ENCODE data around the gene LMO7. TPM values are rescaled to one million over a fixed set of nuclear protein-coding genes. Genes with fewer than 3 reads are reported as not detected.

LMO7 gene
- total and polyA plus RNA-seq, 2 of the 4 experiments (the other 2 are of a cell fraction) = 266 to 367 TPM

DNA sequence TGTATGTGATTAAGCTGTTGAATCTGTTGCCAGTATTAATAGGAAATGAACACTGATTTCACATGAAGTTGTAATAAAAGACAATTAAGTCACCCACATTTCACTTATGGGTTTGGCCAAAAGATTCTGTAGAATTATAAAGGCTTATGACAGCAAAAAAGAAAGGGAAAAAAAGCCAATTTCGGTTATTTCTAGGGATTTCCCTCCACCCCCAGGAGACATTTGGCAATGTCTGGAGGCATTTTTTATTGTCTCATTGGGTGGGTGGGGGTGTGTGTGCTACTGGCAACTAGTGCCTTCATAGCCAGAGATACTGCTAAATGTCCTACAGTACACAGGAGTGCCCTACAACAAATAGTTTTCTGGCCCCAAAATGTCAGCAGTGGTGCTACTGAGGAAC lies 175.7 kb downstream of the LMO7 start:
- H3K4me3 ChIP-seq (ENCODE audit: insufficient read depth, low read depth, low read length) = no peak overlapping the region
- peaks cover 21% of the 10 kb centered on the region for H3K9me1 ChIP-seq (ENCODE audit: insufficient read depth, low read length)
- no peak overlapping the region for H3K9ac ChIP-seq (ENCODE audit: low read depth, low read length)
- no TSS peak for BruUV-seq (replicated peaks)
- no peak overlapping the region for H3K23ac ChIP-seq (ENCODE audit: low read depth, low read length)
- intact Hi-C loops (cut with micrococcal nuclease) (loop anchor here (5.0 kb wide), 1 partner anchor 115 kb away; no protein-coding TSS in a partner anchor), in situ Hi-C loops (cut with MboI; ENCODE audit: low sequenced_read_pairs) (loop anchor here (25.0 kb wide), 1 partner anchor 250 kb away; no protein-coding TSS in a partner anchor), dilution Hi-C loops (cut with HindIII; ENCODE audit: low sequenced_read_pairs, unreplicated experiment) (no loop called here)
- H4K20me1 ChIP-seq (ENCODE audit: insufficient read depth, low read length) = peaks cover 48% of the 10 kb centered on the region; the same call in 1 of the 2 replicates
- ChIA-PET CTCF (no interaction called here), POLR2A (ENCODE audit: unreplicated experiment) (interaction anchor here (0.7 kb wide), 1 partner anchor 26 kb away, joined by 3 read pairs; no protein-coding TSS in a partner anchor)
- H4K91ac ChIP-seq (ENCODE audit: insufficient read depth, low read depth, low read length) = no peak overlapping the region
- H3K27me3 ChIP-seq (ENCODE audit: control insufficient read depth, insufficient read depth, low read length) = no peaks in the 10 kb centered on the region
- no peak overlapping the region for H3K4me2 ChIP-seq (ENCODE audit: low read depth, low read length)
- no peak overlapping the region for H2AK9ac ChIP-seq (replicated peaks; ENCODE audit: low read depth, low read length, poor library complexity)
- peaks cover 47 to 82% of the 10 kb centered on the region in 2 experiments for H3K79me1 ChIP-seq (ENCODE audit: low read depth in 1 of 2, low read length in 2 of 2)
- no peak for ATAC-seq (ENCODE audit: low read depth)
- H2BK5ac ChIP-seq (ENCODE audit: low read depth, low read length, poor library complexity, severe bottlenecking) = peak overlapping the region; percentile 8
- H2AFZ ChIP-seq (replicated peaks; ENCODE audit: low read length, poor library complexity) = no peak overlapping the region
- DNase-seq = no peak
- H3K4me1 ChIP-seq (ENCODE audit: control insufficient read depth, insufficient read depth, low read length) = peaks cover 12% of the 10 kb centered on the region
- TF ChIP-seq MAFK (IDR thresholded peaks at IDR 0.05; ENCODE audit: low read depth, low read length) (no peak), SMC3 (IDR thresholded peaks at IDR 0.05; ENCODE audit: low read depth, low read length) (no peak), FOS (IDR thresholded peaks at IDR 0.05; ENCODE audit: low read depth, low read length) (no peak), CHD1 (IDR thresholded peaks at IDR 0.05; ENCODE audit: low read depth, low read length) (no peak), MAZ (IDR thresholded peaks at IDR 0.05; ENCODE audit: borderline replicate concordance, low read depth, low read length) (no peak)
- TF ChIP-seq, protein P1, sequence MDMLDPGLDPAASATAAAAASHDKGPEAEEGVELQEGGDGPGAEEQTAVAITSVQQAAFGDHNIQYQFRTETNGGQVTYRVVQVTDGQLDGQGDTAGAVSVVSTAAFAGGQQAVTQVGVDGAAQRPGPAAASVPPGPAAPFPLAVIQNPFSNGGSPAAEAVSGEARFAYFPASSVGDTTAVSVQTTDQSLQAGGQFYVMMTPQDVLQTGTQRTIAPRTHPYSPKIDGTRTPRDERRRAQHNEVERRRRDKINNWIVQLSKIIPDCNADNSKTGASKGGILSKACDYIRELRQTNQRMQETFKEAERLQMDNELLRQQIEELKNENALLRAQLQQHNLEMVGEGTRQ (IDR thresholded peaks at IDR 0.05; ENCODE audit: low read depth, low read length) = no peak
- TF ChIP-seq, protein P2, sequence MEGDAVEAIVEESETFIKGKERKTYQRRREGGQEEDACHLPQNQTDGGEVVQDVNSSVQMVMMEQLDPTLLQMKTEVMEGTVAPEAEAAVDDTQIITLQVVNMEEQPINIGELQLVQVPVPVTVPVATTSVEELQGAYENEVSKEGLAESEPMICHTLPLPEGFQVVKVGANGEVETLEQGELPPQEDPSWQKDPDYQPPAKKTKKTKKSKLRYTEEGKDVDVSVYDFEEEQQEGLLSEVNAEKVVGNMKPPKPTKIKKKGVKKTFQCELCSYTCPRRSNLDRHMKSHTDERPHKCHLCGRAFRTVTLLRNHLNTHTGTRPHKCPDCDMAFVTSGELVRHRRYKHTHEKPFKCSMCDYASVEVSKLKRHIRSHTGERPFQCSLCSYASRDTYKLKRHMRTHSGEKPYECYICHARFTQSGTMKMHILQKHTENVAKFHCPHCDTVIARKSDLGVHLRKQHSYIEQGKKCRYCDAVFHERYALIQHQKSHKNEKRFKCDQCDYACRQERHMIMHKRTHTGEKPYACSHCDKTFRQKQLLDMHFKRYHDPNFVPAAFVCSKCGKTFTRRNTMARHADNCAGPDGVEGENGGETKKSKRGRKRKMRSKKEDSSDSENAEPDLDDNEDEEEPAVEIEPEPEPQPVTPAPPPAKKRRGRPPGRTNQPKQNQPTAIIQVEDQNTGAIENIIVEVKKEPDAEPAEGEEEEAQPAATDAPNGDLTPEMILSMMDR (conservative IDR thresholded peaks at IDR 0.05; ENCODE audit: low read depth, low read length) = no peak
- H4K8ac ChIP-seq (ENCODE audit: low read depth in 2 of 2, low read length in 2 of 2) = no peak overlapping the region
- H3K9me3 ChIP-seq (ENCODE audit: control insufficient read depth, insufficient read depth, low read length) = no peaks in the 10 kb centered on the region
- no peak overlapping the region for H3K18ac ChIP-seq (ENCODE audit: low read depth, low read length)
- H3K56ac ChIP-seq (ENCODE audit: extremely low read depth, insufficient read depth, low read length) = no peak overlapping the region
- peaks cover 7% of the 10 kb centered on the region; the same call in 1 of the 2 replicates for H3K36me3 ChIP-seq (ENCODE audit: control insufficient read depth, insufficient read depth, low read length)
- no peak overlapping the region for H2BK20ac ChIP-seq (ENCODE audit: low read depth, low read length)
- H4K5ac ChIP-seq (ENCODE audit: low read depth, low read length) = no peak overlapping the region
- no peak overlapping the region for H2BK120ac ChIP-seq (ENCODE audit: low read depth, low read length)
- no peak overlapping the region for H2AK5ac ChIP-seq (ENCODE audit: low read depth, low read length)
- H3K14ac ChIP-seq (replicated peaks; ENCODE audit: low read depth, low read length) = no peak overlapping the region
- H3K4ac ChIP-seq (ENCODE audit: low read depth, low read length) = no peak overlapping the region
- no CpG with 5 or more reads among the region's 1 CpG for WGBS, 2 experiments (ENCODE audit: extremely low coverage in 2 of 2, insufficient read length in 1 of 2)
- no peak overlapping the region for H3K27ac ChIP-seq (ENCODE audit: insufficient read depth, low read length)
- H2BK15ac ChIP-seq (ENCODE audit: low read depth, low read length) = no peak overlapping the region
